ENCODE data around the gene DMRTC2.

The DMRTC2 gene

DNA sequence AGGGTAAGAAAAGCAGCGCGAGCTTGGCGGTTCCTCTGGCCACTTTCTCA lies at the start of gene DMRTC2:
Gene DMRTC2 (plus strand): TSS at position 42 of the 50 bp plus-strand sequence. CDS start 2,387 bp downstream, outside the sequence.
- DNase-seq (ENCODE audit: low spot score in 2 of 2) (no peak), ATAC-seq (replicated peaks; ENCODE audit: extremely low read depth, poor library complexity, severe bottlenecking) (no peak)
- Mint-ChIP-seq H3K27me3 (peaks cover 25% of the 10 kb centered on the region), H3K36me3 (ENCODE audit: insufficient read depth) (peaks cover 2% of the 10 kb centered on the region), H3K4me1 (no peaks in the 10 kb centered on the region), H3K9me3 (no peaks in the 10 kb centered on the region), H3K4me3 (no peak within 1 kb of the TSS), H3K27ac (ENCODE audit: low read depth) (no peak within 1 kb of the TSS)

DNA sequence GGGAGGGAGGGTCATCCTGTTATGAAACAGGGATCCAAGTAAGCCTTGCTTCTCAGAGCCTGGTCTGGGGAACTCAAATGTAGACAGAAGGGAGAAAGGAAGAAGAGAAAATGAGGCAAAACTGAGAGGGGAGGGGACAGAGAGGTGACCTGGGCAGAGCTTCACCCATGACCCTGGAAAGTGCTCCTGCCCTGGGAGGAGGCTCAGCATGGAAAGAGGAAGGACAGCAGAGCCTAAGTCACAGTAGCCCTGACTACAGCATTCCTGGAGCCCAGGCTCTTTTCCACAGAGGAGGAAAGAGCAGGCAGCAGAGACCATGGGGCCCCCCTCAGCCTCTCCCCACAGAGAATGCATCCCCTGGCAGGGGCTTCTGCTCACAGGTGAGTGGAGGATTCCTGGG lies 48.5 kb upstream of the DMRTC2 start, which contains the start of gene CEACAM3:
Gene CEACAM3 (plus strand): TSS at position 226 of the 400 bp plus-strand sequence. CDS start 91 bp downstream, at position 317.
- peaks cover 5% of the 10 kb centered on the region for H3K36me3 Mint-ChIP-seq (ENCODE audit: insufficient read depth)
- H3K27me3 Mint-ChIP-seq, result peaks cover 79% of the 10 kb centered on the region
- DNase-seq (ENCODE audit: low spot score in 2 of 2) (no peak), ATAC-seq (replicated peaks; ENCODE audit: extremely low read depth, poor library complexity, severe bottlenecking) (no peak)
- H3K9me3 Mint-ChIP-seq, result no peaks in the 10 kb centered on the region
- no peak within 1 kb of the TSS for H3K4me3 Mint-ChIP-seq
- peaks cover 7% of the 10 kb centered on the region for H3K4me1 Mint-ChIP-seq
- H3K27ac Mint-ChIP-seq (ENCODE audit: low read depth), result no peak within 1 kb of the TSS

DNA sequence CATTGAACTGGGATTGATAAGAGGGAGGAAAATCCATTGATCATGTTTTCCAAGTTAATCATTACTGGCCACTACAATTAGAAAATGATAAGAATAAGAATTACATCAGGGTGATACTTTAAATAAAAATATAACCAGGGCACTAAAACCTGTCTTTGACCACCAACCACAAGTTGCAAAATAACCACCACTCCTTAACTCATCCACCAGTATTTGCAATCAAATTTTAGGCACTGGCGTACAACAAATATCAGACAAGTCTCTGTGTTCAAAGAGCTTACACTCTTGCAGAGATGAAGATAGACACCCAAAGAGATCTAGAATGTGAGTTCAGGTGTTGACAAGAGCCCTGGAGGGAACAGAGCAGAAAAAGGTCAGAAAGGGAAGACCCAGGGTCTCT lies 47.9 kb upstream of the DMRTC2 start:
- ATAC-seq (replicated peaks; ENCODE audit: extremely low read depth, poor library complexity, severe bottlenecking) (no peak), DNase-seq (ENCODE audit: low spot score in 2 of 2) (no peak)
- peaks cover 5% of the 10 kb centered on the region for H3K36me3 Mint-ChIP-seq (ENCODE audit: insufficient read depth)
- peaks cover 74% of the 10 kb centered on the region for H3K27me3 Mint-ChIP-seq
- H3K9me3 Mint-ChIP-seq, result no peaks in the 10 kb centered on the region
- H3K4me3 Mint-ChIP-seq, result no peak overlapping the region
- H3K27ac Mint-ChIP-seq (ENCODE audit: low read depth), result no peak overlapping the region
- peaks cover 7% of the 10 kb centered on the region for H3K4me1 Mint-ChIP-seq

DNA sequence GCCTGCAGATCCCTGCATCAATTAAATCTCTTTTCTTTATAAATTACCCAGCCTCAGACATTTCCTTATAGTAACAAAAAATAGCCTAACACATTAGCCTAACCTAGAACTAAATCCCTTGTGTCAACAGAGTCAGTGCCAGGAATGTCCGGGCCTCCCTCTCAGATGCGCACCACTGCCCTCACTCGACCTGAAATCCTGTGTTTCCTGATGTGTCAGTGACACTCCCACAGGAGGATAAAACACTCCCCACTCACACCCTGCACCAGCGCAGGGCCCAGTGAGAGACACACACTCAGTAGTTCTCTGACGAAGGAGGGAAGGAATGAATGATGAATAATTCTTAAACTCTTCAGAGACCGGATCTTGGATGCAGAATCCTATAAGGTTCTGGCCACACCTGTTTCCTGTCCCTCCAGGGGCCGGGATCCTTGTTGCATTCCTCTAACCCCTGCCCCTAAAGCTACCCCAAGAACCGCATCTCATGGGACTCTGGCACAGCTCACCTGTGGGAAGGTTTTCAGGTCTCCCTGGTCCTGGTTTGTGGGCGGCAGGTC lies 45.3 kb upstream of the DMRTC2 start:
- peaks cover 52% of the 10 kb centered on the region for H3K27me3 Mint-ChIP-seq
- H3K4me3 Mint-ChIP-seq, result no peak overlapping the region
- peaks cover 4% of the 10 kb centered on the region for H3K36me3 Mint-ChIP-seq (ENCODE audit: insufficient read depth)
- no peaks in the 10 kb centered on the region for H3K9me3 Mint-ChIP-seq
- H3K4me1 Mint-ChIP-seq, result peaks cover 7% of the 10 kb centered on the region
- DNase-seq (ENCODE audit: low spot score in 2 of 2) (no peak), ATAC-seq (replicated peaks; ENCODE audit: extremely low read depth, poor library complexity, severe bottlenecking) (no peak)
- H3K27ac Mint-ChIP-seq (ENCODE audit: low read depth), result no peak overlapping the region

DNA sequence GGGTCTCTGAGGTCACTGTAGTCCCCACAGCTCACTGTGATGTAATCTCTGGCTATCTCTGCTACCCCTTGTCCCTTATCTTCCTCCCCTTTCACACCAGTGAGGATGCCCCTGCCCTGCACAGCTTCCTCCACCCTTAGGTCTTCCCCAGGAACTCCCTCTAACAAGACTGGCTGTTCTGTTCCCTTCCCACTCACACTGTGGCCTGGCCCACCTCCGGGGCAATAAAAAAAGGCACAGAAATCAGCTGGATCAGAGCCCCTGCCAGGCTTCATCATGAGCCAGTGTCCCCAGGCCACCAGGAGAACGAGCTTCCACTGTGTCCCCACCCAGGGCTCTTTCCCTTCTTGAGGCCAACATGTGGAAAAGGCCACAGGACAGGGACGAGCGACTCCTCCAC lies 43.8 kb upstream of the DMRTC2 start:
- ATAC-seq (replicated peaks; ENCODE audit: extremely low read depth, poor library complexity, severe bottlenecking) (no peak), DNase-seq (ENCODE audit: low spot score in 2 of 2) (no peak)
- H3K4me1 Mint-ChIP-seq, result no peaks in the 10 kb centered on the region
- peaks cover 4% of the 10 kb centered on the region for H3K36me3 Mint-ChIP-seq (ENCODE audit: insufficient read depth)
- H3K9me3 Mint-ChIP-seq, result no peaks in the 10 kb centered on the region
- H3K27ac Mint-ChIP-seq (ENCODE audit: low read depth), result no peak overlapping the region
- H3K4me3 Mint-ChIP-seq, result no peak overlapping the region
- peaks cover 39% of the 10 kb centered on the region for H3K27me3 Mint-ChIP-seq

DNA sequence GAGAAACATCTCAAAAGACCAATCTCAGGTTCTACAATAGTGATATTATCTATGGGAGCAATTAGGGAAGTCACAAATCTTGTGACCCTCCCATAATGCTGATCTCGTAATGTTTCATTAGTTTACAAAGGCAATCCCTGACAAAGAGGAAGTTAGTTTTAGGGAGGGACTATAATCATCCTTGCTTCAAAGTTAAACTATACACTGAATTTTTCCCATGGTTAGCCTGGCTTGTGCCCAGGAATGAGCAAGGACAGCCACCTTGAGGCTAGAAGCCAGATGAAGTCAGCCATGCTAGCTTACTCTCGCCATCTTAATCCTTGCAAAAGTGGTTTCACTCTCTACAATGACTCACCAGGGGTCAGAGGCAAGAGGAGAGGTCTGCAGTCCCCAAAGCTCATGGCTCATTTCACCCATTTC lies 43.0 kb upstream of the DMRTC2 start:
- Mint-ChIP-seq H3K27ac (ENCODE audit: low read depth) (no peak overlapping the region), H3K4me1 (no peaks in the 10 kb centered on the region), H3K4me3 (no peak overlapping the region), H3K9me3 (no peaks in the 10 kb centered on the region), H3K36me3 (ENCODE audit: insufficient read depth) (peaks cover 4% of the 10 kb centered on the region), H3K27me3 (peaks cover 31% of the 10 kb centered on the region)
- DNase-seq (ENCODE audit: low spot score in 2 of 2) (no peak), ATAC-seq (replicated peaks; ENCODE audit: extremely low read depth, poor library complexity, severe bottlenecking) (no peak)

DNA sequence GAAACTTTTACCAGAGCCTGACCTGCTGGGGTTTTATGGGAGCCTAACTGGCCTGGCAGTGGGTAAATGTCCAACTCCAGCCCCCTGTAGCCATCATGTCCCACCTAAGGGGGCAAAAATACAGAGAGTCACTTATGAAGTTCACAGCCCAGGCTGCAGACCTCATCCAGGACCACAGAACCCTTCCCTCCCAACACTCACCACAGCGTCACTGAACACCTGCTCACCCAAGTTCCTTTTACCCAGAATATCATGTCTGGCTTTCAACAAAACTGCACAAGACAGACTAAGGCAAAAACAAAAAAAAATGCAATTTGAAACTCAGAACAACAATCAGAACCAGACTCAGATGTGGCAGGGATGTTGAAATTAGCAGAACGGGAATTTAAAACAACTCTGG lies 42.1 kb upstream of the DMRTC2 start:
- ATAC-seq (replicated peaks; ENCODE audit: extremely low read depth, poor library complexity, severe bottlenecking) (no peak), DNase-seq (ENCODE audit: low spot score in 2 of 2) (no peak)
- Mint-ChIP-seq H3K36me3 (ENCODE audit: insufficient read depth) (peaks cover 2% of the 10 kb centered on the region), H3K27me3 (peaks cover 27% of the 10 kb centered on the region), H3K4me3 (no peak overlapping the region), H3K9me3 (no peaks in the 10 kb centered on the region), H3K4me1 (no peaks in the 10 kb centered on the region), H3K27ac (ENCODE audit: low read depth) (no peak overlapping the region)

DNA sequence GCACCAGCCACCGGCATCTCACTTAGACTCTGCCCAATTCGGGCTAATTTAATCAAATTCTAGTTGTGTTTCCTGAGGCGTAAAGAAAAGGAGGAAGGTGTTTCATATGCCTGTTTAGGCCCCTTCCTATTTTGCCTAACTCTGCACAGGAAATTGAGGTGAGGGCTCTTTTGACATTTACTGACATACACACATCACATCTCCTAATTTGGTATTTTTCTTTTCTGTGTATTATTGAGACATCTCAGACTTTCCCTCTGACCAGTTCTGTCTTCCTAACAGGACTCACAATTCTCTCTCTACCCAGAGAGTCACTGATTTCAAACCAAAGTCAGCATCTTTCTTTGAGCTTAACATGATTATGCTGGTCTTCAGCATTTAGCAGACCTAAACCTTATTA lies 40.5 kb upstream of the DMRTC2 start:
- Mint-ChIP-seq H3K4me3 (no peak overlapping the region), H3K27me3 (peaks cover 36% of the 10 kb centered on the region), H3K4me1 (no peaks in the 10 kb centered on the region), H3K36me3 (ENCODE audit: insufficient read depth) (peaks cover 2% of the 10 kb centered on the region), H3K27ac (ENCODE audit: low read depth) (no peak overlapping the region), H3K9me3 (no peaks in the 10 kb centered on the region)
- DNase-seq (ENCODE audit: low spot score in 2 of 2) (no peak), ATAC-seq (replicated peaks; ENCODE audit: extremely low read depth, poor library complexity, severe bottlenecking) (no peak)

DNA sequence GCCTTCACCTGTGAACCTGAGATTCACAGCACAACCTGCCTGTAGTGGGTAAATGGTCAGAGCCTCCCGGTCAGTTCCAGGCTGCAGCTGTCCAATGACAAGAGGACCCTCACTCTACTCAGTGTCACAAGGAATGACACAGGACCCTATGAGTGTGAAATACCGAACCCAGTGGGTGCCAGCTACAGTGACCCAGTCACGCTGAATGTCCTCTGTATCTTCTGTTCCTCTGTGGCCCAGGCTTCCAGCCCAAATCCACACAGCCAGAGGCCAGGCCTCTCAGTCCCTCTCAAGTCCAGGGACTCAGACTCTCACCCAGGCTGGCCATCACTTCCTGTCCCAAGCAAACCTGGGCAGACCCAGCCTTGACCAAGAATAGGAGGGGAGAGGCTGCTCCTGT lies 37.7 kb upstream of the DMRTC2 start:
- H3K4me3 Mint-ChIP-seq, result no peak overlapping the region
- no peak overlapping the region for H3K27ac Mint-ChIP-seq (ENCODE audit: low read depth)
- no peak for ATAC-seq (replicated peaks; ENCODE audit: extremely low read depth, poor library complexity, severe bottlenecking)
- H3K9me3 Mint-ChIP-seq, result no peaks in the 10 kb centered on the region
- peaks cover 2% of the 10 kb centered on the region for H3K36me3 Mint-ChIP-seq (ENCODE audit: insufficient read depth)
- no peak for DNase-seq (ENCODE audit: low spot score in 2 of 2)
- H3K27me3 Mint-ChIP-seq, result peaks cover 35% of the 10 kb centered on the region
- no peaks in the 10 kb centered on the region for H3K4me1 Mint-ChIP-seq

DNA sequence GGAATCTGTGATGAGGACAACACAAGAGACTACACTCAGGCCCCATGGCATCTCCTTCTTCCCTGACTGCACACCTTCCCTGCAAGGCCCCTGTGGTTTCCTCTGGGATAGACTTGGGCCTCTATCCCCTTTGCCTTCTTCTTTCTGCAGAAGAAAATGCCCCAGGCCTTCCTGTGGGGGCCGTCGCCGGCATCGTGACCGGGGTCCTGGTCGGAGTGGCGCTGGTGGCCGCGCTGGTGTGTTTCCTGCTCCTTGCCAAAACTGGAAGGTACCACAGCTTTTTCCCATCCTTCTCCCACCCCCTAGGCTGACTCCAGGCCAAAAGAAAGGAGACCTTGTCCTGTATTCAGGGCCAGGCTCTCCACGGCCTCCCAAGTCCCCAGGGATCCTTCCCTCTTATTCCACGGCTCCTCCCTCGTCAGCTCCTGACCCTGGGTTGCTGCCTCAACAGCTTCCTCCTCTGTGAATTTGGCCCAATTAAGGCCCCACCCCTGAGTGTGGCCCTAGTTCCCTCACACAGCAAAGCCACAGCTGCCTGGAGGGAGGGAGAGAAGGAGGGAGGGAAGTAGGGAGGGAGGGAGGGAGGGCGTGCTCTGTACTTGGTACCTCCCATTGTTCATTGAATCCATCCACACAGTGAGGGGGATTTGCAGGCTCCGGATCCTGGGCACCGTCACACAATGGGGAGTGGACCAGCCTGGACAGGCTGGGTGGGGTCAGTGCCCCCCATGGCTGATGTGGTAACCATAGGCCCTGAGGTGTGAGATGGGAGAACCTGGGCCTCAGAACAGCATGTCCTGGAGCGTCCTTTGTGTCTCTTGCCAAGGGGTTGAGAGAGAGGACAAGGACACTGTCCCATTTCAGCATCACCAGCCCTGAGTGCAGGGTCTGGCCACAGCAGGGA lies 35.9 kb upstream of the DMRTC2 start:
- no peaks in the 10 kb centered on the region for H3K9me3 Mint-ChIP-seq
- no peak overlapping the region for H3K27ac Mint-ChIP-seq (ENCODE audit: low read depth)
- H3K4me1 Mint-ChIP-seq, result no peaks in the 10 kb centered on the region
- H3K4me3 Mint-ChIP-seq, result no peak overlapping the region
- peaks cover 2% of the 10 kb centered on the region for H3K36me3 Mint-ChIP-seq (ENCODE audit: insufficient read depth)
- DNase-seq (ENCODE audit: low spot score in 2 of 2), result no peak
- no peak for ATAC-seq (replicated peaks; ENCODE audit: extremely low read depth, poor library complexity, severe bottlenecking)
- peaks cover 35% of the 10 kb centered on the region for H3K27me3 Mint-ChIP-seq

DNA sequence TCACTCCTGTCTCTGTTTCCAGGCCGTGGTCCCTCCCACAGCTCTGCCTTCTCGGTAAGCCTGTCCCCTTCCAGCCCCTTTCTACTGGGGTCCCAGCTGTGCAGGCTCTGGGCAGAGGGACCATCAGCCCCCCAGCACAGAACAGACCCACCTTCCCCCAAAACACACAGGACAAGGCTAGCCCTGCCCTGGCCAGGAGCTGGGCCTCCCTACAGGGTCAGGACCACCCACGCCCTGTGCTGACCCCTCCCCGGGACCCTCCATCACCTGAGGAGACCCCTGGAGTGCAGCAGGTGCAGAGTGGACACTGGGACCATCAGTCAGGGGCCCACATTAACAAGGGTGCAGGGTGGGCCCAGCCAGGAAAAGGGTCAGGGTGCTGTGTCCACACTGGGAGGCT lies 34.5 kb upstream of the DMRTC2 start:
- Mint-ChIP-seq H3K9me3 (no peaks in the 10 kb centered on the region), H3K4me3 (no peak overlapping the region), H3K27me3 (peaks cover 35% of the 10 kb centered on the region), H3K36me3 (ENCODE audit: insufficient read depth) (peaks cover 2% of the 10 kb centered on the region), H3K4me1 (no peaks in the 10 kb centered on the region), H3K27ac (ENCODE audit: low read depth) (no peak overlapping the region)
- ATAC-seq (replicated peaks; ENCODE audit: extremely low read depth, poor library complexity, severe bottlenecking) (no peak), DNase-seq (ENCODE audit: low spot score in 2 of 2) (no peak)

DNA sequence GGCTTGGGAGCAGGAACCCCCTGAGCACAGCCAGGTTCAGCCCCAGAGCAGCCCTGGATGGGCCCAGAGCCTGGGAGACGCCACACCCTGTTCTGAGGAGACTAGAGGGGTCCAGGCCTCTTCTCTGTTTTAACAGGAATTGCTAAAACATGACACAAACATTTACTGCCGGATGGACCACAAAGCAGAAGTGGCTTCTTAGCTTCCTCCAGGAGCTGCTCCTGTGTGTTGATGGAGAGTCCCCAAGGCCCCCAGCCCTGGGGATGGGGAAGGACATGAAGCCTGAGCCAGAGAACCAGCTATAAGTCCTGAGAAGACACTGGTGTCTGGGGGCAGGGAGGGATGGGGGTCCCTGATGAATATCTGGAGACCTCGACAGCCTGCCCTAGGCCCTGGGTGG lies 33.8 kb upstream of the DMRTC2 start:
- Mint-ChIP-seq H3K4me3 (no peak overlapping the region), H3K36me3 (ENCODE audit: insufficient read depth) (peaks cover 2% of the 10 kb centered on the region), H3K4me1 (no peaks in the 10 kb centered on the region), H3K27ac (ENCODE audit: low read depth) (no peak overlapping the region), H3K27me3 (peaks cover 35% of the 10 kb centered on the region), H3K9me3 (no peaks in the 10 kb centered on the region)
- DNase-seq (ENCODE audit: low spot score in 2 of 2), result no peak
- ATAC-seq (replicated peaks; ENCODE audit: extremely low read depth, poor library complexity, severe bottlenecking), result no peak

DNA sequence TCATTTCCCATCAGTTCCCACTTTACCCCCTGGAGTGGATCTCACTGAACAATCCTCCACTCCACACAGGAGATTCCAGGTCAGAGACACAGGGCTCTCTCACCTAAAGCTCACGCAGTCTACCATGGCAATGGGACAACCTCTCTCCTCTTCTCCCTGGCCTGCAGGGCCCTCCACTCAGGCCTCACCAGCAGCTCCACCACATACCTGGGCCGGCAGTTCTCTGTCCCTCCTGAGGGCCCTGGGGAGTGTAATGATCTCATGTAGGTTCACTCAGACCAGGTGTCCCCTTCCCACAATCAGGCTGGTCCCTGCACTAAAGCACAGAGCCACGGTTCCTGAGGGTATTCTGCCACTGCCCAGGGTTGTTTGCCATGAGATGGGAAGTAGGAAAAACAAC lies 32.9 kb upstream of the DMRTC2 start:
- no peaks in the 10 kb centered on the region for H3K4me1 Mint-ChIP-seq
- ATAC-seq (replicated peaks; ENCODE audit: extremely low read depth, poor library complexity, severe bottlenecking) (no peak), DNase-seq (ENCODE audit: low spot score in 2 of 2) (no peak)
- H3K27ac Mint-ChIP-seq (ENCODE audit: low read depth), result no peak overlapping the region
- H3K4me3 Mint-ChIP-seq, result no peak overlapping the region
- peaks cover 35% of the 10 kb centered on the region for H3K27me3 Mint-ChIP-seq
- no peaks in the 10 kb centered on the region for H3K9me3 Mint-ChIP-seq
- H3K36me3 Mint-ChIP-seq (ENCODE audit: insufficient read depth), result peaks cover 2% of the 10 kb centered on the region

All from central memory CD8-positive, alpha-beta T cell (primary cell).